ENCODE measurements around the gene ZNRF2. TPM values are rescaled to one million over a fixed set of nuclear protein-coding genes. Genes with fewer than 3 reads are reported as not detected.
"Not testable (repeated sequence)": the region's sequence is repeated elsewhere in the genome, so short reads cannot be mapped to it uniquely, and the experiment has no call there.

Gene ZNRF2
- total RNA-seq, 1 donor from 2014 or later: 17.3 TPM

GRCh38 chr7:30287625-30288024 lies 3.2 kb downstream of the ZNRF2 start:
- not testable (repeated sequence) for DNase-seq (ENCODE audit: low spot score)

GRCh38 chr7:30289634-30290033 lies 5.2 kb downstream of the ZNRF2 start:
- not testable (repeated sequence) for DNase-seq (ENCODE audit: low spot score)

- not testable (repeated sequence) for DNase-seq (ENCODE audit: low spot score)
Measured at GRCh38 chr7:30290317-30290716, 5.9 kb downstream of the ZNRF2 start.

- DNase-seq (ENCODE audit: low spot score): not testable (repeated sequence)
Measured at GRCh38 chr7:30292416-30293038, 8.1 kb downstream of the ZNRF2 start.

- DNase-seq (ENCODE audit: low spot score): not testable (repeated sequence)
Measured at GRCh38 chr7:30296304-30296703, 11.9 kb downstream of the ZNRF2 start.

- DNase-seq (ENCODE audit: low spot score): not testable (repeated sequence)
Measured at GRCh38 chr7:30297499-30297898, 13.1 kb downstream of the ZNRF2 start.

GRCh38 chr7:30298409-30298808 lies 14.0 kb downstream of the ZNRF2 start:
- not testable (repeated sequence) for DNase-seq (ENCODE audit: low spot score)

- DNase-seq (ENCODE audit: low spot score): peak; percentile 83
Measured at GRCh38 chr7:30301751-30302150, 17.4 kb downstream of the ZNRF2 start.

GRCh38 chr7:30302656-30303311 lies 18.4 kb downstream of the ZNRF2 start:
- no peak for DNase-seq (ENCODE audit: low spot score)

GRCh38 chr7:30303312-30304039 lies 19.1 kb downstream of the ZNRF2 start:
- DNase-seq (ENCODE audit: low spot score): no peak

- no peak for DNase-seq (ENCODE audit: low spot score)
Measured at GRCh38 chr7:30304177-30304884, 19.9 kb downstream of the ZNRF2 start.

GRCh38 chr7:30306976-30307375 lies 22.6 kb downstream of the ZNRF2 start:
- DNase-seq (ENCODE audit: low spot score): no peak

GRCh38 chr7:30308389-30308788 lies 24.0 kb downstream of the ZNRF2 start:
- no peak for DNase-seq (ENCODE audit: low spot score)

GRCh38 chr7:30309302-30309701 lies 24.9 kb downstream of the ZNRF2 start:
- no peak for DNase-seq (ENCODE audit: low spot score)

GRCh38 chr7:30309842-30310435 lies 25.5 kb downstream of the ZNRF2 start:
- DNase-seq (ENCODE audit: low spot score): no peak

GRCh38 chr7:30310674-30311362 lies 26.4 kb downstream of the ZNRF2 start:
- DNase-seq (ENCODE audit: low spot score): no peak

- DNase-seq (ENCODE audit: low spot score): no peak
Measured at GRCh38 chr7:30312178-30312577, 27.8 kb downstream of the ZNRF2 start.

- DNase-seq (ENCODE audit: low spot score): no peak
Measured at GRCh38 chr7:30313348-30313747, 29.0 kb downstream of the ZNRF2 start.

GRCh38 chr7:30313793-30314192 lies 29.4 kb downstream of the ZNRF2 start:
- no peak for DNase-seq (ENCODE audit: low spot score)

GRCh38 chr7:30315589-30315988 lies 31.2 kb downstream of the ZNRF2 start:
- no peak for DNase-seq (ENCODE audit: low spot score)

- no peak for DNase-seq (ENCODE audit: low spot score)
Measured at GRCh38 chr7:30320392-30320791, 36.0 kb downstream of the ZNRF2 start.

Measured in umbilical cord (tissue), 2 donors.